HG03139 (cell line): ENCODE data around the gene HRH3.
A peak's percentile ranks its signal among the peaks of the same experiment; 100 is the strongest.

ENCODE experiments used
- ATAC-seq: cut with Tn5 transposase; IDR thresholded peaks from one replicate; pipeline ENCODE4 v1.9.1; 2021; ENCODE audit not compliant: unreplicated experiment

HRH3 gene

DNA sequence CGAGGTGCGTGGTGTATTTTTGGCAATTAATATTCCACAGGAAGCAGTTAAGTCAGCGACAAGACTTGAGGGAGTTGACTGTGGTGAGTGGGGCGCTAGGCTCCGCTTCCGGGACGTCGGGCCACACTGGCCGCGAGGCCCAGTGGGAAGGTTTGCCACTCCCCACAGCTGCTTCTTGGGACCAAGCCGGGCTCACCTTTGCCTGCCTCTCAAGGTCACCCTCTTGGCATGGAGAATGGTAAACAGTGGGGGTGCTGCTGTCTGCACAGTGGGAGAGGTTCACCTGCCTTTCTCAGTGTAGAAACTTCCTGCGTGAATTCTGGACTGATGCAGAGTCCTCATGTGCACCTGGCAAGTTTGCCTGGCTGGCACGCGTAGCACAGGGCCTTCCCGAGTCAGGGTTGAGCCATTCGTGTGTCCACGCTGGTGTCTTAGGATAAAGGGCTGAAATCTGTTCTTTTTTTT is 24.6 kb upstream of the HRH3 start:
- ATAC-seq: no peak

DNA sequence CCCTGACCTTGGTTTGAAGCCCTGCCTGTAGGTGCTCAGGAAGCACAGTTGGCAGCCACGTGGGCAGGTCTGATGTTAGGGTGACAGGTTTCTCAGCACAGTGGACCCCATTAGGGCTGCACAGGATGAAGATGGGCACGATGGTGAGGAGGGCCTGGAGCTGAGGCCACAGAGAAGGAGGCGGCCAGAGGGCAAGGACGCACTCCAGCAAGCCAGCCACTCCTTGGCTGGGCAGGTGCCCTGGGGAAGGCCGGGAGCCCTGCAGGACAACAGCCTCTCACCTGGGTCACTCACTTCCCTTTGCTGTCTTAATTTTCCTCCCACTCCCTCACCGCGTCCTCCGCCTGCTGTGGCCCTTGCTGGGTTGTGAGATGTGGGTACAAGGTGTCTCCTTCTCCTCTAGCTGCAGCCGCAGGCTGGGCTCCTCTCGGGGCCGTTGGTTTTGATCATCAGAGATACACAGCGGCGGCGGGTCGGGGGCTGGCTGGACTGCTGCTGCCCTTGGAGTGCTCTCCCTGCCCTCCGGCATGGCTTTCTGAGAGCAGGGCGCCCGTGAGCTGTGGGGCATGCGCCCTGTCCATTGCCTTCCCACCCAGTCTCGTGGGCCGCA is 23.9 kb upstream of the HRH3 start:
- no peak for ATAC-seq

DNA sequence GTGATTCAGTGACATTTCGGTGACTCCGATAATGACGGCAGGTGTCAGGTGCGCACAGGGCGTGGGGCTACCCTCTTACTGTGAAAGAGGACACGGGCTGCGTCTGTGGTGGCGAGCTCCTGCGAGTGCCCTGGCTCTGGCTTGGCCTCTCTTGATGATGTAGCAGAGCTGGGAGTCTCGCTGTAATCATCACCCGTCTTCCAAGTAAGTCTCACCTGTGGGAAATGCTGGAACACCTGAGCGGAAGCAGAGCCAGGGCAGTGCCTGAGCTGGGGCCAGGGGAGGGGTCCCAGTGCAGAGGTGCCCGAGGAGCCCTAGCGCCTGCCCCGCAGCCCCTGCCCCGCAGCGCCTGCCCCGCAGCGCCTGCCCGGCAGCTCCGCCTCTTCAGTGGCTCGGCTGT is 23.0 kb upstream of the HRH3 start:
- ATAC-seq: no peak

DNA sequence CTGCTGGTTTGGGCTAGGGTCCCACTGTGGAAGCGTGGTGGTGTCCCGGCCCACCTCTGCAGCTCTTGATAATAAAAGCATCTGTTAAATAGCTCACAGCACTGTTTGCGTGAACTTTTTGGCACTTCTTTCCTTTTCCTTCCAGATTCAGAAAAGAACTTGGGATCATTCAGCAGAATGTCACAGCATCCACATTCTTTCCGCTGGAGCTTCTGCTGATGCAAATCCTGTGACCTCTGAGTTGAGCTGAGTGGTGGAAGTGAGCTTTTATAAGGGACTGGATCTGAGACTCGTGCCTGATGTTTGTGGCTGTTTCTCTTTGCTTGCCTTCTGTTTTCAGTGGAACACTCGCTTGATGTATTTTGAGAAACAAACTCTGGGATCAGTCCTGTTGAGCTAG is 22.1 kb upstream of the HRH3 start:
- ATAC-seq: no peak

DNA sequence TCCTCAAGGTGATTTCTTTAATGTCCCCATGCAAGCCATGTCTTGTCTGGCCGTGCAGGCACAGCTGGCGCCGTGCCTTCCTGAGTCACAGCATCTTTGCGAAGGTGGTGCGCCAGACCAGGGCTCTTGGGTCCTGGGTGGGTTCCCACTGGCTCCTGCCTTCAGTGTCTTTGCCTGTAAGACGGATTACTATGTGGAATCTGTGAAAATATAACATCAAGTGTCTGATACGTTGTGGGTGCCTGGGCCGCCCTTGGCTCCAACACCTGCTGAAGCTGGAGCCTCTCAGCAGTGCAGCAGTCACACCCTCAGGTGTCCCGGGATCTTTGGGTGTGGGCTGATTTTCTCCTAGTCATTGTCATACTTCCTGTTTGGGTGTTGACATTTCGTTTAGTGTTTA is 21.4 kb upstream of the HRH3 start:
- ATAC-seq: no peak

DNA sequence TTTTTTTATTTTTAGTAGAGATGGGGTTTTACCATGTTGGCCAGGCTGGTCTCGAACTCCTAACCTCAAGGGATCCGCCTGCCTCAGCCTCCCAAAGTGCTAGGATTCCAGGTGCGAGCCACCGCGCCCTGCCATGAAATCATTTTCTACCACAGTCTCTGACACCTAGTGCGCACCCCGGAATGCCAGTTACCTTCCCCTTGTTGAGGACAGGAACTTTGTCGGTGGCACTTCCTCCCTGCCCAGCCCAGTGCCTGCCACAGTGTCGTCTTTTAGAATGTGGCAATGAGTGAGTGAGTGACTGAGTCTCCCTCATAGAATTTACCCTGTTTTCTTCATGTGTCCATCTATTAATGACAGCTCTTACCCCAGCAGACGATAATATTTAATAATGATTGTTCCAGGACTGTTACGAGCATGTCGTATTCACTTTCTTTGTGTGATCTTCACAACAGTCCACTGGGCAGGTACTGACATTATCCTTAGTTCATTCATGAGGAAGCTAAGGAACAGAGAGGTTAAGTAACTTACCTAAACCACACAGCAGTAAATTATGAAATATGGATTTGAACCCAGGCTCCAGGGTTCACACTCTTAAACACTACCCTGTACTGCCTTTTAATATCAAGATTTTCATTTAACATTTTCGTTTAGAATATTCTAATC is 20.1 kb upstream of the HRH3 start:
- no peak for ATAC-seq

DNA sequence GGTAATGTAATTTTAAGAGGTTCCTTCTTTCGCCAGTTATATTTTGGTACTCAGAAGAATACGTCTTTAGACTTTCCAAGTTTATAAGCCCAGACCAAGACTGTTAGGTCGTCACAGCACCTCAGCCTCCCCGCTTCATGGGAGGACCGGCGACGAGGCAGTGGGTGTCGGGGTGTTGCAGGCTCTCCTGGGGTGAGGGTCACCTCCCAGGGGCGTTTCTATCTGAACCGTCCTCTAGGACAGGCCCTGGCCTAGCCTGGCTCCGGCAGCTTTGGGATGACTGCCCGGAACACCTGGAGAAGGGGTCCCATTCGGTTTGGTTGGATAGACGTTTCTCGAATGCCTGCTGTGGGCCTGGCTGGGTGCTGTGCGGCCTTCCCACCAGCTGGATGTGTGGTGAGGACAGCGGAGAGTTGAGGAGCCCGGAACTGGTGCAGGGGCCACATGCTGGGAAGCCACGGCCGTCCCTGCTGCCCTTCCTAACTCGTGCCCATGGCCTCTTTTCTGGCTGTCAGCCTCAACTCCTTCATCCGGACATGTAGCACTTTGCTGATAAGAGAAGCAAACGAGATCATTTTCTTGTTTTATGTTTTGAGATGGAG is 19.3 kb upstream of the HRH3 start:
- ATAC-seq: no peak

DNA sequence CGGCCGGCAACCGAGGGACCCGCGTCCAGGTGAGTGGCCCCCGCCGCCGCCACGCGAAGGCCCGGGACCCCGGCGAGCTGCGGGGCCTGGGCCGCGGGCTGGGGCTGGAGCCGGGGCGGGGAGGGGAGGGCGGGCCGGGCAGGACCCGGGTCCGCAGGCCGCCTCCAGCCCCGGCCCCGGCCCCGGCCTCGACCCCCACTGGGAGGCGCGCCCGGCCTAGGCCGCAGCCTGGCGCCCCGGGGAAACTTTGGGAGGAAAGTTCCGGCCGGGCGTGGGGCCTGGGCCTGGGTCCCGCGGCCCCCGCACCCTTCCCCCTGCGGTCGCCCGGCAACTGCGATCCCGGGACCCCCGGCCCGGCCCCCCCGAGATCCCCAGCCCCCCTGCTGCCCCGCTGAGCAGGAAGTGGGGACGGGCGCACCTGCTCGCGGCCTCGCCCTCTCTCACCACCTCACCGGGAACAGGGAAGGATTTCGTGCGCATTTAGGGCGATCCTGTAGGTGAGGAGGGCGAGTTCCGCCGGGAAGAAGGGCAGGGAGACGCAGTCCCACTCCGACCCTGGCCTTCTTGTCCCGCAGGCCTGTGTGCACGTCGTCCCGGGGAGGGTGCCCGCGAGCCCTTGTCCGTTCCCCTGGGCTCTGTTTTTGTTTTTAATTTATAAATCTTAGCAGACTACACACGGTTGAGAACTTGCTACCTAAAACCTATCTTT is 18.6 kb upstream of the HRH3 start:
- no peak for ATAC-seq

DNA sequence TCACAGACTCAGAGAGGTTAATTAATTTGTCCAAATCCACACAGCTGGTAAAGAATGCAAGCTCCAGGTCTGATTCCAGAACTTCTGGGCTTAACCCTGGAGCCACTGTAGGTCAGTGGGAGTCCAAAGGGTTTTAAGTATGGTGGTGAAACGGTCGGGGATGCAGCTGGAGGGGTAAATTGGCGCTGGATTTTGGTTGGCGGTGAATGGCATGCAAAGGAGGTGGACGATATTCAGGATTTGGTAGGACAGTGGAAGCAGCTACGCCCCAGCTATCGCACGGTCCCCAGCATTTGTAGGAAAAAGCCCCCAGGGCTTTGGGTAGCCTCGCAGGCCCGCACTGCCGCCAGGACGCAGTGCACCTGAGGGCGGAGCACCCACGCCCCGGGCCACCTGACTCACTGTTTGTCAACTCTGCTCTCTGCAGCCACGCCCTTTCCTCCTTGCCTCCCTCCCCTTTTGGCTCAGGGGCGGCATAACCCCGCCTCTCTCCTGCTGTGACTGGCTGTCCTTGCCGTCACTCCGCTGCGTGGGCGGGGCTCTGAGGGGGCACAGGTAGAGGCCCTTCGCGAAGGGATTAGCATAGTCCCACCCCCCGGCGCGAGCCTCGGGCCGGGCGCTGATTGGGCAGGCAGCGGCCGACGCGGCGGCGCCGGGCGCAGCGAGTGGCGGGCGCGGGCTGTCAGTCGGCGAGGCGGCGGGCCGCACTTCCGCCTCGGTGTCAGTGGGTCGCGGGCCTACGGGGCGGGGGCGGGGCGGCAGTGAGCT is 17.9 kb upstream of the HRH3 start, which contains the start of gene OSBPL2:
Gene OSBPL2, plus strand, starts transcription at position 721 of the 768 bp plus-strand sequence. CDS start 17,664 bp downstream, outside the sequence.
- ATAC-seq: peak; percentile 97

DNA sequence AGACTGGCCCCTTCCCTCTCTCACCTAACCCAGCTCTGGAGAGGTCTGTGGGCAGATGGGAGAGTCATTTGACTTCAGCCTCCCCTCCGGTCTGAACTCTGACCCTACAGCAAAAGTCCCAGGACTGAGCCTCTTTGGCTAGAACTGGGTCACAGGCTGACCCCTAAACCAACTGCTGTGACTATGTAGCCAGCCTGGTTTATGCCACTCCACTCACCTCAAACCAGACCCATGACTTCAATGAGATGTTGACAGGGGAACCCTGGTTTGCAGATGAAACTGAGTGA is 17.4 kb upstream of the HRH3 start:
- no peak for ATAC-seq

DNA sequence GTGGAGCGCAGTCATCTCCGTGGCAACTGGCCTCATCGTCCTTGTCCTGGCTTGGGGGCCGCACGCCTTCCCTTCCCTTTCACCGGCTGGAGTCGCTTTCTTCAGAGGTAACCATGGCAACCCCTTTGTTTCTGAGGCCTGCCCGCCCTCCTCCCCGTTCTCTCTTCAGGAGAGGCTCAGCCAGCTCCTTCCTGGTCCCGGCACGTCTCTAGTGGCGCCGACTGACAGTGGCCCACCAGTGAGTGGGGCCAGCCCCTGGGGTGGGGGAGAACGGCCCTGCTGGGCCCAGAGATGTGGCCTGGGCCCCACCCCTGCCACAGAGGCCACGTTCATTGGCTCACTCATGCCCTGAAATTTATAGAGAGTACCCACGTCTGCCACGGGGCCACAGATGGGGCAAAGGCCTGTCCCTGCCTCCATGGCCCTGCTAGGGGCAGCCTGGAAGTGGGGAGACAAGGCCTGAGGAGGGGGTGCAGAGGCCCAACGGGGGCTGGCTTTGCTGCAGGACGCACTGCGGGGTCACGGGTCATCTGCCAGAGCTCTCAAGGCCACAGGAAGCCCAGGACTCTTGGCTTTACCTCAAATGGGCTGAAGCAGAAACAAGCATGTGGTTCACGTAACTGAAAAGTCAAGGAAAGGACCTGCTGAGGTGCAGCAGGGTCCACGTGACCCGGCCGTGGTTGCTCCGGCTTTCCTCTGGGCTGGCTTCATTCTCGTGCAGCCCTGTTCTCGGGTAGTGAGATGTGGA is 16.9 kb upstream of the HRH3 start:
- no peak for ATAC-seq

DNA sequence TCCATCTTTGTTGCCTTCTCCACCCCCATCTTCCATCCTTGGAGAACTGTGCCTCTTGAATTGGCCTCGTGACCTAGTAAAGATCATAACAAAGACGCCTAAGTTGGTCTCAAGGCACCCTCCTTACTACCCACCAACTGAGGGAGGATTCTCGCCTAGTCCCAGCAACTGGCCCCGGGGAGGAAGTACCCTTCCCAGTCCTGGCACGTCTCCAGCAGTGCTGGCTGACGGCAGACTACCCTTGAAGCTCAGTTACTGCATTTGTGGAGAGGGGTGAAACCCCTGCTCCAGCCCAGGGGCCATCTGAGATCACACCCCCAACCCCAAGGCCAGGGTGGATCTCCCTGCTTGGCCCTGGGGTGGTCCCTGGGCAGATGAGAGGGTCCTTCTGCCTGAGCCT is 16.1 kb upstream of the HRH3 start:
- ATAC-seq: no peak

DNA sequence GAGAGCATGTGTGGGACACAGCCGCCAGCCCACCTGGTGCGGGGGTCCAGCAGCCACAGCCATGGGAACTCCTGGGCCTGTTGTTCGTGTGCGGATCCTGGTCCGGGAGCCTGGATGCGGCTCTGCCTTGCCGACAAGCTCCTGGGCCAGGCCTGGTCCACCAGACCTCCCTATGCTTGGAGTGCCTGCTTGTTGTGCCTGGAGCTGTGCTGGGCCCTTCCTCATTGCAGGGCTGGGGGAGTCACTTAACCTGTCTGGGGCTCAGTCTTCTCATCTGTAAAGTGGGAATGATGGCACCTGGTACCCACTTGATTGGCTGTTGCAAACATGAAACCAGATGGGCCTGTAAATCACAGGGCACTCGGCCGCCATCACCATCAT is 15.7 kb upstream of the HRH3 start:
- ATAC-seq: no peak

DNA sequence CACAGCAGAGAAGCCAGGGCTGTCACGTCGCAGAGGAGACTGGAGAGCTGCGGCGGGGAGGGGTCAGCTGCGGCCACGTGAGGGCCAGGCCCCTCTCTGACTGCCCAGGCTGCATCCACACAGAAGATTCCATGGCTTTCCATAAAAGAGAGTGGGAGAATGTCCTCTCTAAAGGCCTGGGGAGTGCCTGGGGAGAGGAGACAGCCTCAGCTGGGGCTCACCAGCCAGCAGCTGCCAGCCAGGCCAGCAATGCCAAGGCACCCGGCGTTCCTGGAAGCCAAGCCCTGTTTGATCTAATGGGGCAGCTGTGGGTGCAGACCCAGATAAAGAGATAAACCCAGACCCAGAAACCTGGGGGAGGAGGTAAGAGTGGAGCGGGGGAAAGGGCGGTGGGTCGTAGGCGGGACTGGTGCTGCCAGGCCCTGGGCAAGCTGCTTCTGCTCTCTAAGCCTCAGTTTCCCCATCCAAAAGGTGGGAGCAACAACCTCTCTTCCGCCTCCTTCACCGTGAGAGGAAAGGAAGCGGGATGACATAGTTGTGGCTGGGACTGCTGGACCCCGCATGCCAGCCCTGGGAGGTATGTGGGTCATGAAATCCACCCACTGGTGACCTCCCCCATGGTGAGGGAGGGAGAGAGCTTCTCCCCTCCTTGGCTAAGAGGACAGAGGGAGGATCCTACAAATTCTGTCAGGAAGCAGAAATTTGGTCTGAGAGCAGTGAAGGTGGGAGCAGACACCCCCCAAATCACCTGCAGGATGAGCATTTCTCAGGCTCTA is 15.1 kb upstream of the HRH3 start:
- no peak for ATAC-seq

DNA sequence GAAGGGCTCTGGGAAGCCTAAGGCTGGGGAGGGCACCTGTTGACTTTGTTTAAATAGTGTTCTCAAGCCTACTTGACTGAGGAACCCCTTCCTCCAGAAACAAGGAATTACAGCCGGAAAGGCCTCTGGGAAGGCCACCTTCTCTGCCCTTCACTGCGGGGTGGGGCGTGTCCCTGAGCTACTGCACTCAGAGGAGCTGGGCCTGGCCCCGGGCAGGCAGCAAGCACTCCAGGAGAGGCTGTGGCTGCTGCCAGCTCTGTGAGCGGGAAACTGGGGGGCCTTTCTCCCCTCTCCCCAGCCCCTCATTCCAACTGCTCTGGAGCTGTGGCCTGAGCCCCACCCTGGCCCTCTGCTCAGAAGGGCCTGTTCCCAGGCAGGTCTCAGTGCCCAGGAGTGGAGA is 14.3 kb upstream of the HRH3 start:
- ATAC-seq: no peak

DNA sequence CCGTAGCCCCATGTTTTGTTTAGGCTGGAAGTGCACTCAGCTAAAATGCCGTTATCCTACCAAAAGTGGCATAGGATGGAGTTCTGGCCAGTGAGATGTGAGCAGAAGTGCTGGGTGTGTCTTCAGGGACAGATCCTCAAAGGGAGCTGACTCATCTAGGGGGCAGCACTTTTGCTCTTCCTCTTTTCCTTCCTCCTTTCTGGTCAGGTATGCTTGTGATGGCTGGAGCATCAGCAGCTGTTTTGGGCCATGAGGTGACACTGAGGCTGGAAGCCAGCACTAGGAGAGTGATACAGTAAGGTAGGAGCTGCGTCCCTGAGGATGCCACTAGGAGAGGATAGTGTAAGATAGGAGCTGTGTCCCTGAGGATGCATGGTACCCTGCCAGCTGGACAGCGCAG is 13.6 kb upstream of the HRH3 start:
- ATAC-seq: no peak

DNA sequence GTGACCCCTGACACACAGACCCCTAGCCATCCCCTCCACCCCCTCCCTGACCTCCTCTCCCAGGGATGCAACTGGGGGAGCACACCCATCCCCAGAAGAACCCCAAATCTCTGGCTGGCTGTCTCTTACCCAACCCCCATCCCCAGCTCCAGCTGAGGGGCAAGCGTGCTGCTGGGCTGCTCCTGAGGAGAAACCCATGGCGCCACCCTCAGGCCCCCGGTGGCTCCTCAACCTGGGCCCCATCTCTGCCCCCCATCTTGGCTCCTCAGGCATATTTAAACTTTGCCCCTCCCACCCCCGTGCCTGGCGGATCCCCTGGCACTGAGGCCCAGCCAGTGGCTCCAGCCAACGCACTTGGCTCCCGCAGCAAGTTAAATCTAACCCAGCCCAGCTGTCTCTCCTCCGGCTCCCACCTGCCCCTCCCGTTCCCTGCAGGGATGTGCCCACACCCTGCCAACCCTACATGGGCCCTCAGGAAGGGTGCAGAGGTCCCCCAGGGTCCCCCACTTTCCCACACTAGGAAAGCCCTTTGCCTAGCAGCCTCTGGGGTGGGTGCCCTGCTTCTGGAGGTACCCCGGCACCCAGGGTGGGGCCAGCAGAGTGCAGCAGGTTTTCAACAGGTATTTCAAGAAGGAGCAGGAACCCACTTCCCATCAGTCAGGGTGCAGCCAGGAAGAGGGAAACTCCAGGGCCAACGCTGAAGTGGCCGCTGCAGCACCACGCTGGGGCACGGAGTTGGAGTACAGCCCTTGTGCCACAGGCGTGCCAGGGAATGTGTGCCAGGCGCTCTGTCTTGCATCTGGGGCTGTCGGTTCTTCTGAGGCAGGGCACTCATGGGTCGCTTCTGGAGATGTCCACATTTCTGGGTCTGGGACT is 12.9 kb upstream of the HRH3 start:
- ATAC-seq: no peak

DNA sequence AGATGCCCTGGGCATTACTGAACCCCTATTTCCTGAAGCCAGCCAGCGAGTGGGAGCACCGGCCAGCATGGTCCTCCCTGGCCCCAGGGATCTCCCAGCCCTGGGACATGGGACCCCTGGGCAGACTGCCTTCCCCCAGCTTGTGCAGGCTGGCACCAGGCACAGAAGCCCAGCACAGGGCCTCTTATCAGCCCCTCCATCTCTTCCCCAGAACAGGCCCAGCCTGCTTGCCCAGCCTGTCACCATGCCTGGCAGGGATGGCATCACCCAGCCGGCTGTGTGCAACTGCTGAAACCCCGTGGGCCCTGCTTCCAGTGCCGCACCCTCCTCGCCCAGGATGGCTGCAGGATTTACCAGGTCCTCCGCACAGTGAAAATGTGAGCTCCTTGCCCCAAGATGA is 12.1 kb upstream of the HRH3 start:
- no peak for ATAC-seq

DNA sequence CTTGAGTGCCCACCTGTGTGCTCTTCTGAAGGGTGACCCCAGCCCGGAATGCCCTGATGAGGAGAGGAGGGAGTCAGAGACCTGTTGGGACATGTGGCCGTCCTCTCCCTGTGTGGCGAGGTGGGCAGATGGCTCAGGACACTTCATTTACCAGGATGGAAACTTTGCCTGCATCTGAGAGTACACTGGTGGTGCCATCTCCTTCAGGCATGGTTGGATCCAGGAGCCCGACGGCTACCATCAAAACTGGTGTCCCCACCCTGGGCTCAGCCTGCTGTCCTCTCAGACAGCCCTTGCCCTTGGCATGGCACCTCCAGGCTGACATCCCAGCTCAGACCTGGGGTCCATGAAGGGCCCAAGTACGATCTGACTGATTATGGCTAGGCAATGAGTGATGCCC is 11.2 kb upstream of the HRH3 start:
- ATAC-seq: no peak
